OCI-LY1 (cell line): ENCODE data around the gene C22orf39.
"Not testable (repeated sequence)": the region's sequence is repeated elsewhere in the genome, so short reads cannot be mapped to it uniquely, and the experiment has no call there.

Source experiments
- H2AFZ ChIP-seq: fragments of 200-600 bp; sonication (generic), shearing (Covaris generic); 2 replicates; pipeline ENCODE4 v1.6.0; 2014; ENCODE audit warnings: antibody characterized with exemption, mild to moderate bottlenecking, low read length
- H3F3A ChIP-seq: fragments of 200-600 bp; sonication (generic), shearing (Covaris generic); 2 replicates; pipeline ENCODE4 v1.6.0; 2014; ENCODE audit warnings: mild to moderate bottlenecking, antibody characterized with exemption, low read length, moderate library complexity; ENCODE audit not compliant: insufficient read depth
- H3K27ac ChIP-seq: fragments of 200-600 bp; sonication (generic); 2 replicates; pipeline ENCODE4 v1.5.1; 2014; ENCODE audit warnings: low read length, mixed run types, mild to moderate bottlenecking, low read depth; ENCODE audit not compliant: poor library complexity, severe bottlenecking
- H3K27me3 ChIP-seq: fragments of 200-600 bp; sonication (generic); 2 replicates; pipeline ENCODE4 v1.6.0; 2014; ENCODE audit warnings: antibody characterized with exemption, mild to moderate bottlenecking, low read length, moderate library complexity; ENCODE audit not compliant: insufficient read depth
- H3K36me3 ChIP-seq: fragments of 200-600 bp; sonication (generic); 2 replicates; pipeline ENCODE4 v1.6.1; 2014; ENCODE audit warnings: mild to moderate bottlenecking, antibody characterized with exemption, low read length, moderate library complexity, mixed read lengths; ENCODE audit not compliant: insufficient read depth
- H3K4me1 ChIP-seq: fragments of 200-600 bp; sonication (generic); 2 replicates; pipeline ENCODE4 v1.5.1; 2014; ENCODE audit warnings: mild to moderate bottlenecking, low read length, moderate library complexity; ENCODE audit not compliant: insufficient read depth, severe bottlenecking
- H3K4me2 ChIP-seq: fragments of 200-600 bp; sonication (generic), shearing (Covaris generic); 2 replicates; pipeline ENCODE4 v1.6.1; 2014; ENCODE audit warnings: low read length
- H3K4me3 ChIP-seq: fragments of 200-600 bp; sonication (generic); 2 replicates; pipeline ENCODE4 v1.5.1; 2014; ENCODE audit warnings: low read length, low read depth, mild to moderate bottlenecking, mixed read lengths; ENCODE audit not compliant: poor library complexity, severe bottlenecking
- H3K79me2 ChIP-seq: fragments of 200-600 bp; shearing (Covaris generic); 2 replicates; pipeline ENCODE4 v1.6.1; 2016; ENCODE audit warnings: mixed run types, low read length, mixed read lengths; ENCODE audit not compliant: insufficient read depth
- H3K9ac ChIP-seq: fragments of 200-600 bp; sonication (generic), shearing (Covaris generic); 2 replicates; pipeline ENCODE4 v1.6.1; 2014; ENCODE audit warnings: mild to moderate bottlenecking, low read length, mixed read lengths
- H3K9me2 ChIP-seq: fragments of 200-600 bp; sonication (generic), shearing (Covaris generic); 2 replicates; pipeline ENCODE4 v1.6.1; 2014; ENCODE audit warnings: low read depth, mild to moderate bottlenecking, low read length, mixed read lengths
- H3K9me3 ChIP-seq: fragments of 200-600 bp; shearing (Covaris generic); 2 replicates; pipeline ENCODE4 v1.6.1; 2014; ENCODE audit warnings: low read length, mixed read lengths
- H4K20me1 ChIP-seq: fragments of 200-600 bp; sonication (generic), shearing (Covaris generic); 2 replicates; pipeline ENCODE4 v1.6.0; 2016; ENCODE audit warnings: mild to moderate bottlenecking, low read length; ENCODE audit not compliant: insufficient read depth
- CTCF ChIP-seq: fragments of 200-600 bp; sonication (generic), shearing (Covaris generic); IDR thresholded peaks from 2 replicates; pipeline ENCODE4 v1.5.1; 2017; ENCODE audit warnings: mild to moderate bottlenecking, antibody characterized with exemption, low read length, moderate library complexity, mixed read lengths
- EZH2 ChIP-seq: fragments of 200-600 bp; sonication (generic), shearing (Covaris generic); IDR thresholded peaks from 2 replicates; pipeline ENCODE4 v1.8.0; 2017; ENCODE audit warnings: borderline replicate concordance, mixed run types, mild to moderate bottlenecking, antibody characterized with exemption, low read length, moderate library complexity, mixed read lengths

C22orf39 gene

GRCh38 chr22:19448739-19449421 is 1.4 kb upstream of the C22orf39 start:
- peak overlapping the region; percentile 78 for H3K27ac ChIP-seq
- H3K4me1 ChIP-seq, result peaks cover 23% of the 10 kb centered on the region
- H3K9me2 ChIP-seq, result no peaks in the 10 kb centered on the region
- H3K27me3 ChIP-seq, result no peaks in the 10 kb centered on the region
- H3K4me2 ChIP-seq, result peak overlapping the region; percentile 85
- peak overlapping the region; percentile 77 for H3K4me3 ChIP-seq
- no peak for TF ChIP-seq CTCF
- TF ChIP-seq EZH2, result no peak
- H3K79me2 ChIP-seq, result peaks cover 19% of the 10 kb centered on the region
- H3K9me3 ChIP-seq, result no peaks in the 10 kb centered on the region
- H3K36me3 ChIP-seq, result peaks cover 42% of the 10 kb centered on the region
- no peaks in the 10 kb centered on the region for H3F3A ChIP-seq
- peak overlapping the region; percentile 83; the same call in 1 of the 2 replicates for H3K9ac ChIP-seq
- H4K20me1 ChIP-seq, result no peaks in the 10 kb centered on the region
- no peak overlapping the region for H2AFZ ChIP-seq

DNA sequence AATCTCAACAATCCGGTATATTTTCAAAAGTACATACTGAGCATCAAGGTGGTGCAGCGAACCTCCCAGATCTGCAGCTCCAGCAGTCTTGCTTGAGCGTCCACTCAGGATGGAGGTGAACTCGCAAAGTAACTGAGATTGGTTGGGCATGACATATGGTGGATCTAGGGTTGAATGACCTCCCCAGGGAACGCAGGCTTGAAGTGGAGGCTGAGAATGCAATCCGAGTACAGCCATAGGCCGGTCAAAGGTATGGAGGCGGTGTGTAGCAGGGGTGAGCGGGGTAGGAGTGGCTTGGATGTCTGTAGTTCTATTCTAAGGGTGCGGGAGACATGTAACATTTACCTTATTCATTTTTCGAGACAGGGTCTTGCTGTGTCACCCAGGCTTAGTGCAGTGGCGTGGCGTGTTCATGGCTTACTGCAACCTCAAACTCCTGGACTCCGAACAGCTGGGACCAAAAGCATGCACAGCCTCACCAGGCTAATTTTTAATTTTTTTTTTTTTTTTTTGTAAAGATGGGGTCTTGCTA is 631 bp upstream of the C22orf39 start:
- TF ChIP-seq EZH2 (no peak), CTCF (no peak)
- H3K79me2 ChIP-seq, result peaks cover 19% of the 10 kb centered on the region
- no peak overlapping the region for H2AFZ ChIP-seq
- no peaks in the 10 kb centered on the region for H3K9me3 ChIP-seq
- no peaks in the 10 kb centered on the region for H3F3A ChIP-seq
- peak overlapping the region; percentile 83 for H3K9ac ChIP-seq
- no peaks in the 10 kb centered on the region for H4K20me1 ChIP-seq
- peak overlapping the region; percentile 85 for H3K4me2 ChIP-seq
- H3K36me3 ChIP-seq, result peaks cover 42% of the 10 kb centered on the region
- no peaks in the 10 kb centered on the region for H3K9me2 ChIP-seq
- no peaks in the 10 kb centered on the region for H3K27me3 ChIP-seq
- H3K4me1 ChIP-seq, result peaks cover 23% of the 10 kb centered on the region
- H3K27ac ChIP-seq, result peak overlapping the region; percentile 78
- peak overlapping the region; percentile 77 for H3K4me3 ChIP-seq

GRCh38 chr22:19446603-19447329 is 745 bp downstream of the C22orf39 start:
- Histone ChIP-seq H3K4me3 (peak overlapping the region; percentile 77), H3K9me2 (no peaks in the 10 kb centered on the region), H2AFZ (no peak overlapping the region), H3K9ac (peak overlapping the region; percentile 83), H4K20me1 (no peaks in the 10 kb centered on the region), H3K79me2 (peaks cover 24% of the 10 kb centered on the region), H3K27ac (no peak overlapping the region), H3K27me3 (no peaks in the 10 kb centered on the region), H3K4me1 (peaks cover 23% of the 10 kb centered on the region), H3F3A (no peaks in the 10 kb centered on the region), H3K36me3 (peaks cover 39% of the 10 kb centered on the region), H3K9me3 (no peaks in the 10 kb centered on the region), H3K4me2 (peak overlapping the region; percentile 85)
- TF ChIP-seq EZH2, result no peak
- no peak for TF ChIP-seq CTCF

DNA sequence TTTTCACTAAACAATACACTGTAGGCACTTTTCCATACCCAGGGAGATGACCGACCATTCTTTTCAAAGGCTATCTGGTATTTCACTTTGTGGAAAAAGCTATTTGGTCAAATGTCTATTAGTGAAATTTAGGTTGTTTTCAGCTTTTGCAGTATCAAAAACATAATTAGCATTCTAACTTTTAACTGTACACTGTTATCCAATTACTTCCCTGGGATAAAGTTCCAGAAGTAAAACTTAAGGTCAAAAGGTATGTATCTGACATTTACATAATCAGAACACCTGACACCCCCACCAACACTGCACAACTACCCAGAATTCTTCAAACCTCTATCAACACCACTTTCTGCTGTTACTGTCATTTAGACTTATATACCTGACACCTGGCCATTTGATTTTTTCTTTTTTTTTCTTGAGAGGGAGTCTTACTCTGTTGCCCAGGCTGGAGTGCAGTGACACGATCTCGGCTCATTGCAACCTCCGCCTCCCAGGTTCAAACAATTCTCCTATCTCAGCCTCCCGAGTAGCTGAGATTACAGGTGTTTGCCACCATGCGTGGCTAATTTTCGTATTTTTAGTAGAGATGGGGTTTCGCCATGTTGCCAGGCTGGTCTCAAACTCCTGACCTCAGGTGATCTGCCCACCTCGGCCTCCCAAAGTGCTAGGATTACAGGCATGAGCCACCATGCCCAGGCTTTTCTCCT is 2.1 kb downstream of the C22orf39 start:
- H3K9me3 ChIP-seq, H3K9ac ChIP-seq, H3K4me2 ChIP-seq, H3K27ac ChIP-seq, H4K20me1 ChIP-seq, H3K27me3 ChIP-seq, H2AFZ ChIP-seq, H3K4me3 ChIP-seq, H3F3A ChIP-seq, H3K9me2 ChIP-seq: not testable (repeated sequence)
- H3K4me1 ChIP-seq, result peaks cover 23% of the 10 kb centered on the region
- H3K79me2 ChIP-seq, result peaks cover 24% of the 10 kb centered on the region
- peaks cover 40% of the 10 kb centered on the region; the same call in 1 of the 2 replicates for H3K36me3 ChIP-seq
